Ovary (tissue), 9 donors: ENCODE measurements around the gene SZRD1. TPM values are rescaled to one million over a fixed set of nuclear protein-coding genes. Genes with fewer than 3 reads are reported as not detected.
"Not testable (repeated sequence)": the region's sequence is repeated elsewhere in the genome, so short reads cannot be mapped to it uniquely, and the experiment has no call there.

Source experiments
- DNase-seq, 5 donors: peaks; one replicate each; pipeline ENCODE4 v3.0.0-alpha.2; 2019 to 2020
- H3K27ac ChIP-seq, 2 donors: fragments of 200-600 bp; one replicate each; pipeline versions ENCODE4 v1.5.1 to v1.8.0; 2019 to 2022
- H3K27me3 ChIP-seq: fragments of 200-600 bp; one replicate; pipeline ENCODE4 v1.8.0; 2022
- H3K36me3 ChIP-seq: fragments of 200-600 bp; sonication (generic); one replicate; pipeline ENCODE4 v1.5.1; 2019
- H3K4me1 ChIP-seq: one replicate; pipeline ENCODE4 v1.8.1; 2013; ENCODE audit warnings: mild to moderate bottlenecking, moderate library complexity; ENCODE audit not compliant: insufficient read depth
- H3K4me3 ChIP-seq: fragments of 200-600 bp; sonication (generic); one replicate; pipeline ENCODE4 v1.5.1; 2017
- H3K9me3 ChIP-seq, 2 donors: fragments of 200-600 bp in 1 of 2; sonication (generic) in 1 of 2; one replicate each; pipeline versions ENCODE4 v1.5.1 to v1.8.1; 2013 to 2019; ENCODE audit warnings: mild to moderate bottlenecking in 1 of 2, moderate library complexity in 1 of 2
- CTCF ChIP-seq, 3 donors: fragments of 450-650 bp in 2 of 3; fragments of 200-600 bp in 1 of 3; IDR thresholded peaks; one replicate each; pipeline versions ENCODE4 v1.5.1 to v1.8.0; 2016 to 2022; ENCODE audit warnings: antibody characterized with exemption in 3 of 3, mild to moderate bottlenecking in 1 of 3
- EP300 ChIP-seq: sonication (generic); formaldehyde crosslinking; IDR thresholded peaks from one replicate; pipeline ENCODE4 v1.6.1; 2017; ENCODE audit warnings: antibody characterized with exemption
- POLR2A ChIP-seq: fragments of 450-650 bp; IDR thresholded peaks from one replicate; pipeline ENCODE4 v1.6.1; 2017; ENCODE audit warnings: antibody characterized with exemption, mild to moderate bottlenecking, moderate library complexity
- WGBS, 3 donors: extraction: QIAGEN DNeasy Blood & Tissue Kit in 1 of 3; methylation state at CpG; one replicate each; pipeline versions ENCODE4 v1.1.5 to v1.1.7; 2013 to 2017; 5-methylcytosine and 5-hydroxymethylcytosine counted together
- intact Hi-C, 4 donors: fragments of 100-400 bp; cut with DNase I; formaldehyde crosslinking; loops; one replicate each; pipeline versions ENCODE4 v1.11.0 to v1.15.1; 2022 to 2023
- polyA plus RNA-seq, 2 donors: library from polyadenylated mRNA; stranded (reverse); fragments of 200-250 nt in 1 of 2; fragments of 350-450 nt in 1 of 2; fragmentation: Illumina TruSeq in 1 of 2; extraction: RNeasy Lipid Tissue Mini Kit (QIAGEN cat#74804) in 1 of 2; gene quantifications; one replicate each; pipeline ENCODE4 v1.2.3, GENCODE V29; 2013 to 2014
- total RNA-seq, 7 donors: library from RNA; depleted of rRNA in 2 of 7; stranded (reverse); fragments of >200 nt in 2 of 7; fragmentation: NEBNext Ultra II Directional in 3 of 7; extraction: Animal tissue kit (Norgen Biotek cat#: 25700) in 3 of 7; gene quantifications; one replicate each; pipeline versions ENCODE4 v1.1.0 to v1.2.4, GENCODE V29; 2016 to 2023
- donor health status: DM: no; HTN: no; CAD: no; lungs with moderate emphysema.
- donor health status: DM: no; HTN: no; CAD: no.
- donor health status: Bipolar disorder and iron deficiency.
- donor health status: DM: yes; HTN: yes; CAD: no.
- donor health status: DM: no; HTN: no; CAD: no.
- donor health status: DM: yes; HTN: yes; CAD: no.

SZRD1 gene
- total and polyA plus RNA-seq, 9 donors = 45.3 to 152 (median 120) TPM

- DNase-seq = no peak
- WGBS, 3 donors = 72 to 80% (median 77%) methylated on average over 3 of the region's 3 CpGs
- no peaks in the 10 kb centered on the region for H3K9me3 ChIP-seq
- no peaks in the 10 kb centered on the region for H3K27me3 ChIP-seq
- no peak overlapping the region for H3K4me3 ChIP-seq
- no peaks in the 10 kb centered on the region for H3K36me3 ChIP-seq
- no peak overlapping the region for H3K27ac ChIP-seq
- TF ChIP-seq EP300 (no peak), CTCF (IDR thresholded peaks at IDR 0.05) (no peak), POLR2A (no peak)
- peaks cover 2% of the 10 kb centered on the region for H3K4me1 ChIP-seq
- intact Hi-C loops = loop anchor here in 2 of 4 donors (10.0 kb wide), 3 partner anchors 102 to 282 kb away; partner anchors contain the start of gene FAM131C (in 1 of the 2)
Measured at GRCh38 chr1:16356867-16357266, 10.2 kb upstream of the SZRD1 start.

GRCh38 chr1:16365146-16365498, 1.9 kb upstream of the SZRD1 start:
- WGBS, 3 donors = 30 to 36% (median 30%) methylated on average over 3 of the region's 3 CpGs
- H3K4me1 ChIP-seq, H3K27ac ChIP-seq, H3K36me3 ChIP-seq, H3K9me3 ChIP-seq, DNase-seq, H3K27me3 ChIP-seq, H3K4me3 ChIP-seq: not testable (repeated sequence)
- intact Hi-C loops = loop anchor here in 3 of 4 donors (10.0 kb wide), 2 partner anchors 160 to 170 kb away; no protein-coding TSS in a partner anchor

GRCh38 chr1:16367258-16367967, 371 bp downstream of the SZRD1 start:
- Histone ChIP-seq H3K36me3 (no peaks in the 10 kb centered on the region), H3K4me3 (peak overlapping the region; percentile 82), H3K4me1 (peaks cover 8% of the 10 kb centered on the region), H3K9me3 (no peaks in the 10 kb centered on the region), H3K27me3 (no peaks in the 10 kb centered on the region), H3K27ac (peak overlapping the region; percentile 98 to 99)
- peak; percentile 79 to 87 (median 87) for DNase-seq
- TF ChIP-seq CTCF (IDR thresholded peaks at IDR 0.05) = peak in 2 of 3 donors; percentile 20 to 33
- TF ChIP-seq EP300 = no peak
- peak; percentile 95 for TF ChIP-seq POLR2A
- intact Hi-C loops = loop anchor here in 3 of 4 donors (10.0 kb wide), 2 partner anchors 163 to 173 kb away; no protein-coding TSS in a partner anchor
- WGBS, 3 donors = 0 to 1% (median 1%) methylated on average over 47 of the region's 47 CpGs

GRCh38 chr1:16367968-16368890, 1.2 kb downstream of the SZRD1 start:
- TF ChIP-seq EP300 = no peak
- TF ChIP-seq CTCF (IDR thresholded peaks at IDR 0.05) = no peak
- no peak for TF ChIP-seq POLR2A
- Histone ChIP-seq H3K4me3 (peak overlapping the region; percentile 82), H3K9me3 (no peaks in the 10 kb centered on the region), H3K36me3 (no peaks in the 10 kb centered on the region), H3K27ac (peak overlapping the region; percentile 98 to 99), H3K4me1 (peaks cover 12% of the 10 kb centered on the region), H3K27me3 (no peaks in the 10 kb centered on the region)
- 1 to 2% (median 2%) methylated on average over 24 of the region's 24 CpGs for WGBS, 3 donors
- intact Hi-C loops = loop anchor here in 3 of 4 donors (10.0 kb wide), 2 partner anchors 163 to 173 kb away; no protein-coding TSS in a partner anchor
- DNase-seq = no peak
